ENCODE results near the gene HIVEP2.

DNA sequence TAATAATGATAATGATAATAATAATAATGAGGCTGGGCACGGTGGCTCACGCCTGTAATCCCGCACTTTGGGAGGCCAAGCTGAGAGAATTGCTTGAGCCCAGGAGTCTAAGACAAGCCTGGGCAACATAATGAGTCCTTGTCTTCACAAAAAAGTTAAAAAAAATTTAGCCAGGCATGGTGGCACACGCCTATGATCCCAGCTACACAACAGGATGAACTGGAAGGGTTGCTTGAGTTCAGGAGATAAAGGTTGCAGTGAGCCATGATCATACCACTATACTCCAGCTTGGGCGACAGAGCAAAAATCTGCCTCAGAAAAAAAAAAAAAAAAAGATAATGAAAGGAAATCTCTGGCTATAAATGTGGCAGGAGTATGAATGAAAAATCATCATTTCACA is 213.4 kb downstream of the HIVEP2 start:
- no peak for TF ChIP-seq CTCF (conservative IDR thresholded peaks at IDR 0.05; ENCODE audit: low read depth, low read length)
- TF ChIP-seq EZH2 (IDR thresholded peaks at IDR 0.05; ENCODE audit: borderline replicate concordance, low read depth, low read length, poor library complexity, severe bottlenecking) = no peak

Data from A673 (cell line).